ENCODE measurements around the gene ATP6V0B.

DNA sequence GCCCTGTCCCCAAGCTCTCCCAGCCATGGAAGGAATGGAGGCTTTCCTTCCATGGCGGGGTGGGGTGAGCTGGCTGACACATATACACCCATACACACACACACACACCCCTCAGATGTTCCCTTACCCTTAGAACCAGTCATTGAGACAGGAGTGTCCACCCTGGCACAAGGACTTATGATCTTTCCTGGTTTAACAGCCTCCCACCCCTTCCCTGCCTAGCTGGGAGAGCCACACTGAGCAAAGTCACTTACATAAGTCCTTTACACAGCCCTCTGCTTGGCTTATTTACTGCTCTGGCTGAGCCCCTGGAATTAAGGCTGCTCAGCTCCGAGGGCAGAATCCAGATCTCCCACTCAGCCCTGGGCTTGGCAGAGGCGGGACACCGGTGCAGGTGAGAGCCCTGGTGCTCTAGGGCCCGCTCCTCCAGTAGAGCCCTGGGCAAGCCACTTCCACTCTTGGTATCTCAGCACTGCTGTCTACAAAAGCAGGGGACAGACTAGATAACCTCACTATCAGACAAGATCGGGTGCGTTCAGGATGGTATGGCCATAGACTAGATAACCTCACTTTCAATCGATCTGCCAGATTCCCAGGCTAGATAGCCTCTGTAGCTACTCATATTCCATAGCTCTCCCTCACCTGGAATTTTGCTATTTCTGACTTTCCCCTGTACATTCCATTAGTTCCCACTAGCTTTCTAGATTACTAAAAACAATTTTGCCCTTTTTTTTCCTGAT lies 39.8 kb downstream of the ATP6V0B start:
- TF ChIP-seq LEF1 (IDR thresholded peaks at IDR 0.05; ENCODE audit: borderline replicate concordance) = no peak
- TF ChIP-seq, protein P1, sequence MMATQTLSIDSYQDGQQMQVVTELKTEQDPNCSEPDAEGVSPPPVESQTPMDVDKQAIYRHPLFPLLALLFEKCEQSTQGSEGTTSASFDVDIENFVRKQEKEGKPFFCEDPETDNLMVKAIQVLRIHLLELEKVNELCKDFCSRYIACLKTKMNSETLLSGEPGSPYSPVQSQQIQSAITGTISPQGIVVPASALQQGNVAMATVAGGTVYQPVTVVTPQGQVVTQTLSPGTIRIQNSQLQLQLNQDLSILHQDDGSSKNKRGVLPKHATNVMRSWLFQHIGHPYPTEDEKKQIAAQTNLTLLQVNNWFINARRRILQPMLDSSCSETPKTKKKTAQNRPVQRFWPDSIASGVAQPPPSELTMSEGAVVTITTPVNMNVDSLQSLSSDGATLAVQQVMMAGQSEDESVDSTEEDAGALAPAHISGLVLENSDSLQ (IDR thresholded peaks at IDR 0.05) = no peak
- no peak for TF ChIP-seq SP1 (IDR thresholded peaks at IDR 0.05)
- no peak for TF ChIP-seq HDGF (IDR thresholded peaks at IDR 0.05; ENCODE audit: borderline replicate concordance)
- no peak for TF ChIP-seq TARDBP (IDR thresholded peaks at IDR 0.05)
- TF ChIP-seq FOXA1 (IDR thresholded peaks at IDR 0.05) = no peak
